G401.6 (cell line): Measurements from ENCODE around the gene UNKL.
"Not testable (repeated sequence)": the region's sequence is repeated elsewhere in the genome, so short reads cannot be mapped to it uniquely, and the experiment has no call there.

Experiments used
- FAIRE-seq: peaks from 2 replicates; lab custom pipeline; 2012; peaks lifted over from hg19 to GRCh38; lab: Jason Lieb, UNC

UNKL gene

GRCh38 chr16:1446296-1447080 lies 32.0 kb upstream of the UNKL start:
- FAIRE-seq: no peak

DNA sequence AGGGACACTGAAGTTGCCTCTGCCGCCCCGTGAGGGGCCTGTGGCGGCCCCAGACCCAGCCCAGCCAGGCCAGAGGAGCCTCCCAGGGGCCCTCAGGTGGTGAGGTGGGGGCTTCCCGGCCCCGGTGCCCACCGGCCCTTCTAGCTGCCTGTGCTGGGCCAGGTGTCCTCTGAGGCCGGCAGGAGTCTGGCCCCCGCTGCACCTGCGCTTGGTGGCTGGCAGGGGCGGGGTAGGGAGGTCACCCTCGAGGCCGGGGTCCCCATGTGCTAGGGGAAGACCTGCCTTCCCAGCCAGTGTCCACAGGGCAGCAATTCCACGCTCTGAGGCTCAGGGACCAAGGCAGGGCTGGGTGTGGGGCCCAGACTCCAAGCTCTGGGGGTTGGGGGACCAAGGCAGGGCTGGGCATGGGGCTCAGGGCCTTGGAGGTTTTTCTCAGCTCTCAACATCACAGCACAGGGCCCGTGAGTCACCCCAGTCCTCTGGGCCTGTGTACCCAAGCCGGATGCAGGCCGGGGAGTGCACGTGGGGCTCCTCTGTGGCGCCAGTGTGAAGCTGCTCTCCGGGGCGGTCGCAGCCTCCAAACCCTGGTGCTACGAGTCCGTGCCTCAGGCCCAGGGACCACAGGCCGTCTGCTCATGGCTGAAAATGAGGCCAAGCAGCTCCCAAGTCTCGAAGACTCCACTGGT lies 31.2 kb upstream of the UNKL start:
- FAIRE-seq: no peak

- FAIRE-seq: no peak
Observed at GRCh38 chr16:1444730-1445517, 30.4 kb upstream of the UNKL start.

- FAIRE-seq: no peak
Observed at GRCh38 chr16:1443980-1444729, 29.7 kb upstream of the UNKL start, which contains the start of gene CCDC154. CCDC154 (minus strand) TSS chr16:1444556; CDS start chr16:1444322, 234 bp downstream.

DNA sequence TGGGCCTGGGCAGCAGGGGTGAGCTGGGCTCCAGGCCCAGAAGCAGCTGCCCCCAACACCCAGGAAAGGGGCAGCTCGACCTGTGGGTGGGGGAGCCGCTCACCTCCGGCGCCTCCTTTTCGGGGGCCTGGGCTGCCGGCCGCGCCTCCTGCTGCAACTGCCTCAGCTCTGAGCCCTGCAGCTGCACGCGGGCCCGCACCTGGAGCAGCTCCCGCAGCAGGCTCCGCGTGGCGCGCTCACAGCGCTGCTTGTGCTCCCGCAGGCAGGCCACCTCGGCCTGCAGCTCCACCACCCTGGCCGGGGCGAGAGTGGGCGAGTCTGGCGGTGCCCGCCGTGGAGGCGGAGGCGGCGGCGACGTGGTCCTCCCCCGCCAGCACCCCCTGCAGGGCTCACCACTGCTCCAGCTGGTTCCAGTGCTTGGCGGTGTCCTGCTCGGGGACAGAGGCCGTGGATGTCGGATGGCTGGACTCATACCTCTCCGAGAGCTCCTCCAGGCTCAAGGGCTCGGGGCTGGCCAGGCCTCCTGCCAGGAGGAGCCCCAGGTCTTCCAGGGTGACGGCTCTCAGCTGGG lies 29.0 kb upstream of the UNKL start:
- no peak for FAIRE-seq

- no peak for FAIRE-seq
Observed at GRCh38 chr16:1442697-1443096, 28.2 kb upstream of the UNKL start.

- FAIRE-seq: no peak
Observed at GRCh38 chr16:1441391-1441829, 26.9 kb upstream of the UNKL start.

GRCh38 chr16:1439699-1440074 lies 25.2 kb upstream of the UNKL start:
- FAIRE-seq: not testable (repeated sequence)

DNA sequence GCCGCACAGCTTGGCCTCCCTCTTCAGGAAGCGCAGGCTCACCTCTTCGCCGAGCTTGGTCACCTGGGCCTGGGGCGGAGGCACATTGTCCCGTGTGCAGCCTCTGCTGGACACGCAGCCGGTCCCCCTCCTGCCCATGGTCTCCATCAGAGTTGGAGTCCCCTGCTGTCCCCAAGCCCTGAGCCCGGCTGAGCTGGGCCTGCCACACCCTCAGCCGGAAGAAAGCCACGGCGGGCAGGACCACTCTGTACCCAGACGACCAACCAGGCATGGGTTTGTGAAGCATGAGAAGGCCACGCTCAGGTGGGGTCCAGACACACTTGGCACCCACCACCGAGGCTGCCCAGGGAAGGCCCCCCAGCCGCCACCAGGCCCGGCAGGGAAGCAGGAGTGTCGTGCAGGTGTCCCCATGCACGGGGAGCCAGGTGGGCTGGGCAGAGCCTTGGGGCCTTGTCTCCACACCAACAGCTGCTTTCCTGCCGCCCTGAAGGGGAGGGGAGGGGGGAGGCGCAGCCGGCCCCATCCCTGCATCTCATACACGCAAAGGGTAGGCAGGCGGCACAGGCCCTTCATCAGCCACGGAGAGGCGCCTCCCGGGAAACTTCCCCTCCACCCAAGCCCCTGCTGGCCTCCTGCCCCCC lies 24.7 kb upstream of the UNKL start:
- FAIRE-seq: no peak

- FAIRE-seq: no peak
Observed at GRCh38 chr16:1438229-1439057, 23.9 kb upstream of the UNKL start.

GRCh38 chr16:1437606-1438005 lies 23.1 kb upstream of the UNKL start:
- no peak for FAIRE-seq

GRCh38 chr16:1436731-1437355 lies 22.3 kb upstream of the UNKL start:
- no peak for FAIRE-seq

DNA sequence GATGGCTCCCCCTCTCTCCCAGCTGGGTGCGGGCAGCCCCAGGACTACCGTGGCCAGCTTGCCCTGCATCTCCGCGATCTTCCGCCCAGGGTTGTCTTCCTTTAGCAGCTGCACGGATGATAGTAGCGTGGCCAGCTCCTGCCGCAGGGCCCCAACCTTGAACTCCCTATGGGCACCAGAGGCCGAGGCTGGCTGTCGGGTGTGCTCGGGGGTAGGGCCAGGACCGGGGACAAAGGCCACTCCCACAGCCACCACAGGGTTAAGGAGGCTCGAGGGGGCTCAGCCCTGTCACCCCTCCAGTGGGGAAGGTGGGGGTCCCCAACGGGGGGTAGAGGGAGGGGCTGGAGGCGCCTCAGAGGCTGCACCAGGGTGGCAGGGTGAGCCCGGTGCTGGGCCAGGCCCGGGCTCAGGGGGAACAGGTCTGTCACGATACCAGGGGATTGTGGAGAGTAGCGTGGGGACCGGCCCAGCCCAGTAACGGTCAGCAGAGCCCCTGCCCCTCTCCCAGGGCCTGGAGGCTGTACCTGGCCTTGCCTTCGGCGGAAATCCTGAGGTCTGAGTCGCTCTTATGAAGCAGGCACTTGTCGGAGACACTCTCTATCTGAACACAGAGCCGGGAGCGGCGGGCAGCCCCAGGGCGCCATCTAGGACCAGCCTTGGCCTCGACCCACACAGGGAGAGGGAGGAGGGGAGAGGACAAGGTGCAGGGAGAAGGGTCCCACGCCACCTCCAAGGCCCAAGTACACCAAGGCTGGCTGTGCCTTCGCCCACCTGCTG lies 21.6 kb upstream of the UNKL start:
- no peak for FAIRE-seq

DNA sequence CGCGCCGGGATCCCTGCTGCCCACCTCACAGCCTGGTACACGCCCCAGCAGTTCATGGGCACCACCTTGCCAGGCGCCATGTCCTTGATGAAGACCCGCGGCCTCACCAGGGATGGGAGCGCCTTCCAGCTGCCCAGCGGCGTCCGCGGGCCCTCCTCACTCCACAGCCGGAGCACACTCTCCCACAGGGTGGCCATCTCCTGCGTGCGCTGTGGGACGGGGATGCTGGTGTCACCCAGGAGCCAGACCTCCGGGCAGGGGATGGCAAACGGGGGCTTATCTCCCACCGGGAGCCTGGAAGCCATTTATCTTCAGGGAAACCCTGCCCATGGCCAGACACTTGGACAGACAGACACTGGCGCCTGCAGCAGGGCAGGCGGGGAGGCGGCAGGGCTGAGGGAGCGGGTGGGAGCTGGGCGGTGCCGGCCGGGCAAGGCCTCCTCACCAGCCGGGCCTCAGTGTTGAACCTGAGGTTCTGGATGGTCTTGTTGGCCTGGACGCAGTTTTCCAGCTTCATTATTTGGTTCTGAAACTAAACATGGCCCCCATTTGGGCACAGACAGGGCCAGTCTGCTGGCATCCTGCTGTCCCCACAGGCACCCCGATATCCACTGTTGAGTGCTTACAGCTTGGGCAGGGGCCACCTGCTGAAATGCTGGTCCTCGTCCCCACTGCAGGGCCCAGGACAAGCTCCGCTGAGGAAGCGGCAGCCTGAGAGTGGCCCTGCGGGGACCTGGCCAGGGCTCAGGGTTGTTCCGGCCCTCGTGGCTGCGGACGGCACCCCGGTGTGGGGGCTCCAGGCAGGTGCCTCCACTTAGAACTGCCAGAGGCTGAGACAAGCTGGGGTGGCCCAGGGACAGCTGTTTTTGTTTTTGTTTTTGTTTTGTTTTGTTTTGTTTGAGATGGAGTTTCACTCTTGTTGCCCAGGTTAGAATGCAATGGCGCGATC lies 20.4 kb upstream of the UNKL start:
- FAIRE-seq: no peak

GRCh38 chr16:1433756-1434155 lies 19.3 kb upstream of the UNKL start:
- no peak for FAIRE-seq

- no peak for FAIRE-seq
Observed at GRCh38 chr16:1433263-1433560, 18.7 kb upstream of the UNKL start.

GRCh38 chr16:1432388-1433262 lies 18.1 kb upstream of the UNKL start:
- no peak for FAIRE-seq
